H1 (cell line): Measurements from ENCODE around the gene FOXD2. TPM values are rescaled to one million over a fixed set of nuclear protein-coding genes. Genes with fewer than 3 reads are reported as not detected.

Source experiments
- HDAC2 ChIP-seq, 2 experiments: fragments of 300-600 bp in 1 of 2; sonication (generic) in 1 of 2; IDR thresholded peaks; 2 replicates each; pipeline ENCODE4 v1.6.1; 2011 to 2012; ENCODE audit warnings: low read depth in 2 of 2, low read length in 2 of 2, mild to moderate bottlenecking in 2 of 2, moderate library complexity in 2 of 2, borderline replicate concordance in 1 of 2, inconsistent platforms in 1 of 2
- PHF8 ChIP-seq: fragments of 200-600 bp; sonication (generic); conservative IDR thresholded peaks from 2 replicates; pipeline ENCODE4 v1.7.1; 2012; ENCODE audit warnings: low read depth, mild to moderate bottlenecking, inconsistent platforms, low read length, moderate library complexity
- RBBP5 ChIP-seq: IDR thresholded peaks from 2 replicates; pipeline ENCODE4 v1.7.1; 2012; ENCODE audit warnings: low read depth, mild to moderate bottlenecking, inconsistent platforms, low read length, moderate library complexity, borderline replicate concordance
- TAF7 ChIP-seq: optimal IDR thresholded peaks from 2 replicates; pipeline ENCODE3; 2011; ENCODE audit warnings: low read depth, mild to moderate bottlenecking, inconsistent platforms, low read length, moderate library complexity, borderline replicate concordance
- polyA plus RNA-seq, 7 experiments: library from polyadenylated mRNA; depleted of rRNA in 3 of 7; stranded (reverse) in 5 of 7; unstranded in 2 of 7; fragments of >200 nt in 5 of 7; fragments of 200-250 nt in 2 of 7; gene quantifications; 1 replicate in 5 of 7; 2 replicates in 1 of 7; 4 replicates in 1 of 7; pipeline versions ENCODE4 v1.2.1 to v1.2.3, GENCODE V29; 2011 to 2013; ENCODE audit warnings: missing spikeins in 2 of 7, mixed read lengths in 2 of 7
- total RNA-seq: library from RNA; stranded (reverse); fragmentation: NEBNext Ultra II Directional; extraction: Animal tissue kit (Norgen Biotek cat#: 25700); gene quantifications from 2 replicates; pipeline ENCODE4 v1.2.1, GENCODE V29; 2021

FOXD2 gene
- total and polyA plus RNA-seq, 2 of the 8 experiments (the other 6 are each of a cell fraction or from before 2014, with no cell fraction given) = not detected

GRCh38 chr1:47468709-47469389 lies 31.0 kb downstream of the FOXD2 start (continued):
- TF ChIP-seq HDAC2 (IDR thresholded peaks at IDR 0.05; ENCODE audit: borderline replicate concordance in 1 of 2, low read depth in 2 of 2, low read length in 2 of 2) (no peak), TAF7 (no peak), RBBP5 (no peak), PHF8 (no peak)
